ENCODE measurements around the gene PRPF4.

Gene PRPF4

DNA sequence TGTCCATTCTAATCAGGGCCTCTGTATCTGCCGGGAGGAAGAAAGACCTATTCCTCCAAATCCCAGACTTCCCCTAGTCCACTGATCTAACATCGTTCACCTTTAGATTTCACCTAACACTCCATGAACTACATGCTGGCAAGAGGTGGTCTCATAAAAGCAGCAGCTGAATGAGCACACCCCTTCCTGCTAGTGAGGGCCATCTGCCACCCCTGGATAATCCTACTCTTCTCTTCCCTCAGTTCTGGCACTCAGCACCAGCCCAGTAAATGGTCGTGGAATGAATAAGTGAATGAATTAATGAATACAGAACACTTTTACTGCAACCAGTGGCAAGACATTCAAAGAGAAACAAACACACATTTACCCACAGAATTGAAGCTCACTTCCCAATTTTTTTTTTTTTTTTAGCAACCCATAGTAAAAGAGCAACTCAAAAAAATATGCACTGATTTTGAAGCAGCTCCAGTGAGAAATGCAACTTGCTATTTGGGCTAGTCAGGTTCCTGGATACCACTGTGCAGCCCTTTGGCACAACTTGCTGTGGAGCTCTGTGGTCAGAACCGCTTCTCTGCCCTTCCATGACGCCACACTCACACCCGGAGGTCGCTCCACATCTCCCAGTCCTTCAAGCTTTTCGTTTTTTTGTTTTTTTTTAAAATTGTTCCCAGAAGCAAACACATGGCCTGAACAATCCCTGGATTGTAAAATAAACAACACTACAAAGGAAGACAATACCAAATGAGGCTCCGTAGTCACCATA, 21.5 kb downstream of the PRPF4 start:
- H3K9me3 ChIP-seq (ENCODE audit: severe bottlenecking) = no peaks in the 10 kb centered on the region
- no peak overlapping the region for H3K27ac ChIP-seq (ENCODE audit: poor library complexity, severe bottlenecking)
- TF ChIP-seq, protein P1, sequence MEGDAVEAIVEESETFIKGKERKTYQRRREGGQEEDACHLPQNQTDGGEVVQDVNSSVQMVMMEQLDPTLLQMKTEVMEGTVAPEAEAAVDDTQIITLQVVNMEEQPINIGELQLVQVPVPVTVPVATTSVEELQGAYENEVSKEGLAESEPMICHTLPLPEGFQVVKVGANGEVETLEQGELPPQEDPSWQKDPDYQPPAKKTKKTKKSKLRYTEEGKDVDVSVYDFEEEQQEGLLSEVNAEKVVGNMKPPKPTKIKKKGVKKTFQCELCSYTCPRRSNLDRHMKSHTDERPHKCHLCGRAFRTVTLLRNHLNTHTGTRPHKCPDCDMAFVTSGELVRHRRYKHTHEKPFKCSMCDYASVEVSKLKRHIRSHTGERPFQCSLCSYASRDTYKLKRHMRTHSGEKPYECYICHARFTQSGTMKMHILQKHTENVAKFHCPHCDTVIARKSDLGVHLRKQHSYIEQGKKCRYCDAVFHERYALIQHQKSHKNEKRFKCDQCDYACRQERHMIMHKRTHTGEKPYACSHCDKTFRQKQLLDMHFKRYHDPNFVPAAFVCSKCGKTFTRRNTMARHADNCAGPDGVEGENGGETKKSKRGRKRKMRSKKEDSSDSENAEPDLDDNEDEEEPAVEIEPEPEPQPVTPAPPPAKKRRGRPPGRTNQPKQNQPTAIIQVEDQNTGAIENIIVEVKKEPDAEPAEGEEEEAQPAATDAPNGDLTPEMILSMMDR (IDR thresholded peaks at IDR 0.05; ENCODE audit: poor library complexity, severe bottlenecking) = no peak
- no peak for DNase-seq (ENCODE audit: low spot score)
- H3K36me3 ChIP-seq (ENCODE audit: low read depth) = peaks cover 17% of the 10 kb centered on the region
- H3K27me3 ChIP-seq (ENCODE audit: insufficient read depth, poor library complexity, severe bottlenecking) = no peaks in the 10 kb centered on the region
- no peak overlapping the region for H3K4me3 ChIP-seq (ENCODE audit: severe bottlenecking)
- no peaks in the 10 kb centered on the region for H3K4me1 ChIP-seq (ENCODE audit: insufficient read depth, poor library complexity, severe bottlenecking)
- no peak for ATAC-seq (ENCODE audit: low read depth)

DNA sequence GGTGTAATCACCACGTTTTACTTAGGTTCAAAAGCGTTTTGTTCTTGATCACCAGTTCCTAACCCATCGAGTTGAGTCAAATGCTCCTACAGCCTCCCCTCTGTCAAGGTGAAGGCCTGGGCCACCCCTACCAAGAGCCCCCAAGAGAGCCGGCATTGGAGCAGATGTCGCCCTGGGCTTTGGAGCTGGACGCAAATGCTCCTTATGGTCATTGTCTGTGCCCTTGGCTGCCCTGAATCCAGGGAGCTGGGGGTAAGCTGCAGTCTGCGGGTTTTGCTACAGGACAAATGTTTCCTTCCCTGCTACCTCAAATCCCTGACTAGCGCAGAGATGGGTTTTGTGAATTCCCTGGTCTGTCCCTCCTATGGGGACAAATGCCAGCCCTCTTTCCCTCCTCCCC, 22.9 kb downstream of the PRPF4 start:
- TF ChIP-seq, protein P1 (IDR thresholded peaks at IDR 0.05; ENCODE audit: poor library complexity, severe bottlenecking) = no peak
- no peaks in the 10 kb centered on the region for H3K4me1 ChIP-seq (ENCODE audit: insufficient read depth, poor library complexity, severe bottlenecking)

DNA sequence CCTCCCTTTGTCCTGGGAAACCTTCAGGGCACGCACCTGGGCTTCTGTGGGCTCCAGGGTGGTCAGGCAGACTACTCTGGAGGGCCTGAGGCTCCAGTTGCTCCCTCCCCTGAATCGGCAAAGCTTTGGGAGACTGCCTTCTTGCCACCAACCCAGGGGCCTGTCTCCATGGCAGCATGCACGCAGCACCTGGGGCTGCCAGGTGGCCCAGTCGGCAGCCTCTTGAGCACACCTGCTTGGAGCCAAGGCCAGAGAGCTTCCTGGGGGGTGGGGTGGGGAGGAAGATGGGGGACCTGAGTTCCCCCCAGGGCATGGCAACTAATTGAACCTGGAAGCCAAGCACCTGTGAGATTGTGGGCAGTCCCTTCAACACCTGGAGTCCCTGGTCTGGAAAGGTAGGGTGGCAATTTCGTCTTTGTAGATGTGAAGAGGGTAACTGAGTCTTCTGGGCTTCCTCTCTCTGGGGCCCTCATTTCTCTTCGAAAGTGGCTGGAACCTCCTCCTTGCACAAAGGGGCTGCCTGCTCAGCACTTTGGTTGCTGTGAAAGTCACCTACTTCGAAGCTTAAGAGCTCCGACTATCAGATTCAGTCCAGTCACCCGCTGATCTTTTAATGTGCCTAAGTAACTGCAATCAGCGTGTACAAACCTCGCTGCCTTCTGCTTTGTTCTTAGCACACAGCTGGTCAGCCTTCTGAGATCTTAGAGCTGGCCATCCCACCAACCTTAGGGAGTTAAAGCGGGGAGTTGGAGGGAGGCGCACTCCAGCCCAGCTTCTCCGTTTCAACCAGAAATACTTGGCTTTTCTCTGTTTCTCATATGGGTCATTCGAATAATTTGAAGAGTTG, 23.7 kb downstream of the PRPF4 start:
- Histone ChIP-seq H3K9me3 (ENCODE audit: severe bottlenecking) (no peaks in the 10 kb centered on the region), H3K4me3 (ENCODE audit: severe bottlenecking) (no peak overlapping the region), H3K4me1 (ENCODE audit: insufficient read depth, poor library complexity, severe bottlenecking) (no peaks in the 10 kb centered on the region), H3K36me3 (ENCODE audit: low read depth) (no peaks in the 10 kb centered on the region), H3K27me3 (ENCODE audit: insufficient read depth, poor library complexity, severe bottlenecking) (no peaks in the 10 kb centered on the region), H3K27ac (ENCODE audit: poor library complexity, severe bottlenecking) (no peak overlapping the region)
- DNase-seq (ENCODE audit: low spot score) = no peak
- TF ChIP-seq, protein P1 (IDR thresholded peaks at IDR 0.05; ENCODE audit: poor library complexity, severe bottlenecking) = no peak
- no peak for ATAC-seq (ENCODE audit: low read depth)

More for the DNA sequence above, 22.9 kb downstream of the PRPF4 start:
- no peak for ATAC-seq (ENCODE audit: low read depth)
- no peak for DNase-seq (ENCODE audit: low spot score)
- no peaks in the 10 kb centered on the region for H3K9me3 ChIP-seq (ENCODE audit: severe bottlenecking)
- H3K27ac ChIP-seq (ENCODE audit: poor library complexity, severe bottlenecking) = no peak overlapping the region
- H3K36me3 ChIP-seq (ENCODE audit: low read depth) = peaks cover 4% of the 10 kb centered on the region
- H3K27me3 ChIP-seq (ENCODE audit: insufficient read depth, poor library complexity, severe bottlenecking) = no peaks in the 10 kb centered on the region
- no peak overlapping the region for H3K4me3 ChIP-seq (ENCODE audit: severe bottlenecking)

DNA sequence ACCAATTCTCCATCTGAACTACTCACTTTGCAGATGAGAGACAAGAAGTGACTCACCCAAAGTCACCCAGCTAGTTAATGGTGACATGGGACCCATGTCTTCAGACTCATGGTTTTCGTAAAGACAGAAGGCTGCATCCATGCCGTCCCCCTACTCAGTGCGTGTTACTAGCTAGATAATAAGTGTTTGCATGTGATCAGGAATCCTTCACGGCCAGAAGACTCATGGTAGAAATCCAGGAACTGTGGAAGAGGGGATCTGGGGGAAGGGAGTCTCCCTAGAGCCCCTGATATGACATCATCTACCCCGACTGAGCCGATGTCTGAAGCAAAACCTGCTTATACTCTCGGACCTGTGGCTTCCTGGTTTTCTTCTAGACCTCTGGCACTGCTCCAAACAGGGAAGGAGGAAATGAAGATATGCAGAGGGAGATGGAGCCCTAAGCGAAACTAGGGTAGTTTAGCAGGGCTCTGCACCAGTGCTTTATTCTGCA, 24.4 kb downstream of the PRPF4 start:
- Histone ChIP-seq H3K27me3 (ENCODE audit: insufficient read depth, poor library complexity, severe bottlenecking) (no peaks in the 10 kb centered on the region), H3K4me1 (ENCODE audit: insufficient read depth, poor library complexity, severe bottlenecking) (no peaks in the 10 kb centered on the region), H3K4me3 (ENCODE audit: severe bottlenecking) (no peak overlapping the region), H3K36me3 (ENCODE audit: low read depth) (no peaks in the 10 kb centered on the region), H3K9me3 (ENCODE audit: severe bottlenecking) (no peaks in the 10 kb centered on the region), H3K27ac (ENCODE audit: poor library complexity, severe bottlenecking) (no peak overlapping the region)
- ATAC-seq (ENCODE audit: low read depth) = no peak
- TF ChIP-seq, protein P1 (IDR thresholded peaks at IDR 0.05; ENCODE audit: poor library complexity, severe bottlenecking) = no peak
- no peak for DNase-seq (ENCODE audit: low spot score)
